NB4 (cell line): ENCODE measurements around the gene DEAF1.

ENCODE experiments used
- POLR2A ChIP-seq: IDR thresholded peaks from 2 replicates; pipeline ENCODE4 v1.6.1; 2011; ENCODE audit warnings: mild to moderate bottlenecking; ENCODE audit not compliant: insufficient read length; ENCODE audit errors: extremely low read depth
- TF ChIP-seq, protein P1 (sequence below): IDR thresholded peaks from 2 replicates; pipeline ENCODE4 v1.6.1; 2011; ENCODE audit warnings: low read depth, low read length

DNA sequence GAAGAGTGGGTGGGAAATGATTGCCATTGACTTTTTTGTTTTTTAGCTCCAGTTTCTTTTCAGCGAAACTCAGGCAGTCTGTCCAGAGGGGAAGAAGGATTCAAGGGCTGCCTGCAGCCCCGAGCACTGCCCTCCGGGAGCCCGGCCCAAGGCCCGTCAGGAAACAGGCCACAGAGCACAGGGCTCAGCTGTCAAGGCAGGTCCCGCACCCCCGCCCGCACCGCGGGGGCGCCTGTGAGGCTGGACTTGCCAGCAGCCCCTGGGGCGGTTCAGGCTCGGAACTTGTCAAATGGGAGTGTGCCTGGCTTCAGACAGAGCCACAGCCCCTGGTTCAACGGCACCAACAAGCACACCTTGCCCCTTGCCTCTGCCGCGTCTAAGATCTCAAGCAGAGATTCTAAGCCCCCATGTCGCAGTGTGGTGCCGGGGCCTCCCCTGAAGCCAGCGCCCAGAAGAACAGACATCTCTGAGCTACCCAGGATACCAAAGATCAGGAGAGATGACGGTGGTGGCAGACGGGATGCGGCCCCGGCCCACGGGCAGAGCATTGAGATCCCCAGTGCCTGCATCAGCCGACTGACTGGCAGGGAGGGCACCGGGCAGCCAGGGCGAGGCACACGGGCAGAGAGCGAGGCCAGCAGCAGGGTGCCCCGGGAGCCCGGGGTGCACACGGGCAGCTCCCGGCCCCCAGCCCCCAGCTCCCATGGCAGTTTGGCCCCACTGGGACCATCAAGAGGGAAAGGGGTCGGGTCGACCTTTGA, 87.8 kb downstream of the DEAF1 start:
- TF ChIP-seq, protein P1, sequence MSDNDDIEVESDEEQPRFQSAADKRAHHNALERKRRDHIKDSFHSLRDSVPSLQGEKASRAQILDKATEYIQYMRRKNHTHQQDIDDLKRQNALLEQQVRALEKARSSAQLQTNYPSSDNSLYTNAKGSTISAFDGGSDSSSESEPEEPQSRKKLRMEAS: no peak
- TF ChIP-seq POLR2A: no peak
